ENCODE measurements around the gene EPS15.
A peak's percentile ranks its signal among the peaks of the same experiment; 100 is the strongest.

The EPS15 gene

GRCh38 chr1:51344602-51345299 lies 174.3 kb downstream of the EPS15 start:
- peak; percentile 66 for DNase-seq (ENCODE audit: low spot score)
- TF ChIP-seq CTCF (IDR thresholded peaks at IDR 0.05; ENCODE audit: extremely low read depth, missing control alignments), result peak; percentile 14

- no peak for DNase-seq (ENCODE audit: low spot score)
- TF ChIP-seq CTCF (IDR thresholded peaks at IDR 0.05; ENCODE audit: extremely low read depth, missing control alignments), result no peak
These were observed 174.8 kb downstream of the EPS15 start for GRCh38 chr1:51344276-51344601.

- no peak for DNase-seq (ENCODE audit: low spot score)
- TF ChIP-seq CTCF (IDR thresholded peaks at IDR 0.05; ENCODE audit: extremely low read depth, missing control alignments), result no peak
These were observed 175.4 kb downstream of the EPS15 start for GRCh38 chr1:51343624-51344023.

GRCh38 chr1:51342591-51343206 lies 176.4 kb downstream of the EPS15 start:
- no peak for TF ChIP-seq CTCF (IDR thresholded peaks at IDR 0.05; ENCODE audit: extremely low read depth, missing control alignments)
- no peak for DNase-seq (ENCODE audit: low spot score)

GRCh38 chr1:51341876-51342496 lies 177.1 kb downstream of the EPS15 start:
- DNase-seq (ENCODE audit: low spot score), result peak; percentile 78
- no peak for TF ChIP-seq CTCF (IDR thresholded peaks at IDR 0.05; ENCODE audit: extremely low read depth, missing control alignments)

GRCh38 chr1:51340380-51340779 lies 178.7 kb downstream of the EPS15 start:
- no peak for TF ChIP-seq CTCF (IDR thresholded peaks at IDR 0.05; ENCODE audit: extremely low read depth, missing control alignments)
- no peak for DNase-seq (ENCODE audit: low spot score)

- no peak for TF ChIP-seq CTCF (IDR thresholded peaks at IDR 0.05; ENCODE audit: extremely low read depth, missing control alignments)
- DNase-seq (ENCODE audit: low spot score), result no peak
These were observed 182.4 kb downstream of the EPS15 start for GRCh38 chr1:51336711-51337110.

Measured in GM20000 (cell line).